HG03571 (cell line): ENCODE measurements around the gene TAS1R2.
"Not testable (repeated sequence)": the region's sequence is repeated elsewhere in the genome, so short reads cannot be mapped to it uniquely, and the experiment has no call there.

Source experiments
- ATAC-seq: cut with Tn5 transposase; IDR thresholded peaks from one replicate; pipeline ENCODE4 v1.9.1; 2021; ENCODE audit not compliant: unreplicated experiment

Gene TAS1R2

GRCh38 chr1:18869847-18870594 lies 10.6 kb upstream of the TAS1R2 start:
- ATAC-seq, result no peak

- ATAC-seq, result no peak
Observed at GRCh38 chr1:18868801-18869424, 9.5 kb upstream of the TAS1R2 start.

GRCh38 chr1:18868354-18868753 lies 8.9 kb upstream of the TAS1R2 start:
- no peak for ATAC-seq

GRCh38 chr1:18866846-18867245 lies 7.4 kb upstream of the TAS1R2 start:
- ATAC-seq, result no peak

- no peak for ATAC-seq
Observed at GRCh38 chr1:18866314-18866713, 6.9 kb upstream of the TAS1R2 start.

- no peak for ATAC-seq
Observed at GRCh38 chr1:18865176-18865575, 5.7 kb upstream of the TAS1R2 start.

GRCh38 chr1:18861590-18861989 lies 2.1 kb upstream of the TAS1R2 start:
- no peak for ATAC-seq

- ATAC-seq, result no peak
Observed at GRCh38 chr1:18861082-18861481, 1.6 kb upstream of the TAS1R2 start.

GRCh38 chr1:18858070-18858688 lies 1.3 kb downstream of the TAS1R2 start:
- no peak for ATAC-seq

GRCh38 chr1:18856435-18856834 lies 3.0 kb downstream of the TAS1R2 start:
- ATAC-seq, result no peak

GRCh38 chr1:18855573-18855972 lies 3.9 kb downstream of the TAS1R2 start:
- no peak for ATAC-seq

GRCh38 chr1:18854331-18855025 lies 5.0 kb downstream of the TAS1R2 start:
- ATAC-seq, result no peak

GRCh38 chr1:18852501-18852900 lies 7.0 kb downstream of the TAS1R2 start:
- no peak for ATAC-seq

GRCh38 chr1:18849261-18849711 lies 10.2 kb downstream of the TAS1R2 start:
- ATAC-seq, result no peak

GRCh38 chr1:18847723-18848122 lies 11.7 kb downstream of the TAS1R2 start:
- not testable (repeated sequence) for ATAC-seq

GRCh38 chr1:18840145-18840544 lies 19.3 kb downstream of the TAS1R2 start:
- ATAC-seq, result no peak

- no peak for ATAC-seq
Observed at GRCh38 chr1:18836654-18837053, 22.8 kb downstream of the TAS1R2 start.

GRCh38 chr1:18832319-18832718 lies 27.1 kb downstream of the TAS1R2 start:
- ATAC-seq, result not testable (repeated sequence)

- ATAC-seq, result no peak
Observed at GRCh38 chr1:18831656-18832055, 27.8 kb downstream of the TAS1R2 start.

GRCh38 chr1:18830596-18830995 lies 28.9 kb downstream of the TAS1R2 start:
- no peak for ATAC-seq

- no peak for ATAC-seq
Observed at GRCh38 chr1:18829671-18830070, 29.8 kb downstream of the TAS1R2 start.

- ATAC-seq, result no peak
Observed at GRCh38 chr1:18828224-18828623, 31.2 kb downstream of the TAS1R2 start.
